SK-N-SH (cell line): Measurements from ENCODE around the gene GALNT13. TPM values are rescaled to one million over a fixed set of nuclear protein-coding genes. Genes with fewer than 3 reads are reported as not detected.

Source experiments
- CTCF ChIA-PET: fragments of 300-600, 350-600 bp; formaldehyde crosslinking; extraction: SDS; loops from one replicate; lab custom pipeline; 2021; lab: Yijun Ruan, JAX
- POLR2A ChIA-PET: fragments of 350-600 bp; sonication (Branson Sonifier 250); formaldehyde crosslinking; extraction: SDS; loops from one replicate; lab custom pipeline; 2020; ENCODE audit warnings: antibody characterized with exemption, inconsistent platforms; lab: Yijun Ruan, JAX
- DNase-seq: peaks from one replicate; pipeline ENCODE4 v3.0.0; 2012
- H2AFZ ChIP-seq: fragments of 200-600 bp; sonication (generic); 2 replicates; pipeline ENCODE4 v1.8.1; 2016; ENCODE audit warnings: antibody characterized with exemption, mild to moderate bottlenecking, low read depth
- H3F3A ChIP-seq: fragments of 200-600 bp; sonication (generic); replicated peaks from 2 replicates; pipeline ENCODE3; 2016; ENCODE audit warnings: antibody characterized with exemption, mild to moderate bottlenecking; ENCODE audit not compliant: insufficient read depth
- H3K27ac ChIP-seq, 2 experiments: fragments of 200-500 bp in 1 of 2; fragments of 200-600 bp in 1 of 2; sonication (Bioruptor generic) in 1 of 2; sonication (generic), shearing (Covaris generic) in 1 of 2; 2 replicates each; pipeline versions ENCODE4 v1.5.1 to v1.6.1; 2014 to 2016; ENCODE audit warnings: low read depth in 2 of 2, inconsistent platforms in 1 of 2, low read length in 1 of 2, mild to moderate bottlenecking in 1 of 2, mixed read lengths in 1 of 2
- H3K27me3 ChIP-seq: fragments of 200-600 bp; sonication (generic), shearing (Covaris generic); 2 replicates; pipeline ENCODE4 v1.6.1; 2016; ENCODE audit warnings: mixed run types; ENCODE audit not compliant: insufficient read depth
- H3K36me3 ChIP-seq, 2 experiments: fragments of 200-500 bp in 1 of 2; fragments of 200-600 bp in 1 of 2; sonication (Bioruptor generic) in 1 of 2; sonication (generic) in 1 of 2; replicated peaks in 1 of 2; 2 replicates each; pipeline versions ENCODE3 to v1.5.1; 2014 to 2016; ENCODE audit warnings: low read length in 1 of 2, mild to moderate bottlenecking in 1 of 2; ENCODE audit not compliant: insufficient read depth in 2 of 2, control insufficient read depth in 1 of 2
- H3K4me1 ChIP-seq, 2 experiments: fragments of 200-500 bp in 1 of 2; fragments of 200-600 bp in 1 of 2; sonication (Bioruptor generic) in 1 of 2; sonication (generic), shearing (Covaris generic) in 1 of 2; 2 replicates each; pipeline versions ENCODE4 v1.5.1 to v1.6.1; 2014 to 2016; ENCODE audit warnings: low read depth in 1 of 2, low read length in 1 of 2, mixed run types in 1 of 2; ENCODE audit not compliant: insufficient read depth in 2 of 2, control insufficient read depth in 1 of 2
- H3K4me2 ChIP-seq: fragments of 200-600 bp; sonication (generic), shearing (Covaris generic); 2 replicates; pipeline ENCODE4 v1.6.1; 2017; ENCODE audit warnings: mixed run types
- H3K4me3 ChIP-seq, 2 experiments: fragments of 200-500 bp in 1 of 2; fragments of 200-600 bp in 1 of 2; sonication (Bioruptor generic) in 1 of 2; sonication (generic), shearing (Covaris generic) in 1 of 2; 2 replicates each; pipeline versions ENCODE4 v1.5.1 to v1.8.1; 2014 to 2016; ENCODE audit warnings: low read depth in 2 of 2, inconsistent platforms in 1 of 2, low read length in 1 of 2, mild to moderate bottlenecking in 1 of 2, mixed read lengths in 1 of 2, moderate library complexity in 1 of 2
- H3K79me2 ChIP-seq: fragments of 200-600 bp; sonication (generic); 2 replicates; pipeline ENCODE4 v1.8.1; 2017; ENCODE audit warnings: mild to moderate bottlenecking; ENCODE audit not compliant: insufficient read depth
- H3K9ac ChIP-seq: fragments of 200-600 bp; sonication (generic); 2 replicates; pipeline ENCODE4 v1.6.1; 2017; ENCODE audit warnings: mixed run types
- H3K9me2 ChIP-seq: fragments of 200-600 bp; sonication (generic); 2 replicates; pipeline ENCODE4 v1.6.1; 2017; ENCODE audit warnings: mixed run types
- H3K9me3 ChIP-seq: fragments of 200-600 bp; sonication (generic); 2 replicates; pipeline ENCODE4 v1.6.1; 2017; ENCODE audit warnings: mixed run types, mild to moderate bottlenecking, moderate library complexity
- H4K20me1 ChIP-seq: fragments of 200-600 bp; sonication (generic); 2 replicates; pipeline ENCODE4 v1.6.1; 2017; ENCODE audit warnings: mild to moderate bottlenecking, mixed run types; ENCODE audit not compliant: insufficient read depth
- CTCF ChIP-seq: fragments of 200-600 bp; sonication (generic); IDR thresholded peaks from 2 replicates; pipeline ENCODE4 v1.6.1; 2017; ENCODE audit warnings: antibody characterized with exemption, mild to moderate bottlenecking, moderate library complexity
- ELF1 ChIP-seq: IDR thresholded peaks from 2 replicates; pipeline ENCODE4 v1.4.0; 2012
- EP300 ChIP-seq, 2 experiments: IDR thresholded peaks; 2 replicates each; pipeline versions ENCODE4 v1.4.0 to v1.6.1; 2012; ENCODE audit warnings: borderline replicate concordance in 1 of 2, low read depth in 1 of 2, low read length in 1 of 2
- EZH2phosphoT487 ChIP-seq: fragments of 200-600 bp; sonication (generic); IDR thresholded peaks from 2 replicates; pipeline ENCODE4 v1.6.1; 2017; ENCODE audit warnings: low read depth, mixed run types, mild to moderate bottlenecking, antibody characterized with exemption, moderate library complexity, borderline replicate concordance
- FOSL2 ChIP-seq: IDR thresholded peaks from 2 replicates; pipeline ENCODE4 v1.4.0; 2012; ENCODE audit warnings: low read depth, mild to moderate bottlenecking, moderate library complexity, borderline replicate concordance
- FOXJ3 ChIP-seq: sonication (generic); formaldehyde crosslinking; IDR thresholded peaks from 2 replicates; pipeline ENCODE4 v1.5.1; 2020; ENCODE audit warnings: mild to moderate bottlenecking, missing genetic modification reagents
- GABPA ChIP-seq: IDR thresholded peaks from 2 replicates; pipeline ENCODE4 v1.4.0; 2012; ENCODE audit warnings: low read depth, mild to moderate bottlenecking
- IRF3 ChIP-seq: fragments of 150-350 bp; IDR thresholded peaks from 2 replicates; pipeline ENCODE4 v1.6.1; 2016; ENCODE audit warnings: mild to moderate bottlenecking, low read depth, low read length
- JUND ChIP-seq: IDR thresholded peaks from 2 replicates; pipeline ENCODE4 v1.4.0; 2012
- MAX ChIP-seq: IDR thresholded peaks from 2 replicates; pipeline ENCODE4 v1.4.0; 2012; ENCODE audit warnings: low read depth
- MEF2A ChIP-seq: IDR thresholded peaks from 2 replicates; pipeline ENCODE4 v1.4.0; 2012; ENCODE audit warnings: low read depth, borderline replicate concordance
- NFIC ChIP-seq: IDR thresholded peaks from 2 replicates; pipeline ENCODE4 v1.4.0; 2012; ENCODE audit warnings: borderline replicate concordance
- NRF1 ChIP-seq: IDR thresholded peaks from 2 replicates; pipeline ENCODE4 v1.6.1; 2012; ENCODE audit warnings: low read depth, mild to moderate bottlenecking, low read length
- RAD21 ChIP-seq: IDR thresholded peaks from 2 replicates; pipeline ENCODE4 v1.6.1; 2012; ENCODE audit warnings: mild to moderate bottlenecking, low read length
- RCOR1 ChIP-seq: fragments of 150-350 bp; IDR thresholded peaks from 2 replicates; pipeline ENCODE4 v1.6.1; 2017; ENCODE audit warnings: antibody characterized with exemption, low read length
- RFX5 ChIP-seq: IDR thresholded peaks from 2 replicates; pipeline ENCODE4 v1.6.1; 2012; ENCODE audit warnings: mild to moderate bottlenecking, improper control_type of control experiment, low read length
- SIN3A ChIP-seq: IDR thresholded peaks from 2 replicates; pipeline ENCODE4 v1.6.1; 2012; ENCODE audit warnings: low read depth, mild to moderate bottlenecking, low read length, moderate library complexity, borderline replicate concordance
- SMC3 ChIP-seq: IDR thresholded peaks from 2 replicates; pipeline ENCODE4 v1.6.1; 2012; ENCODE audit warnings: low read depth, low read length, improper control_type of control experiment
- TCF12 ChIP-seq: IDR thresholded peaks from 2 replicates; pipeline ENCODE4 v1.4.0; 2012
- YY1 ChIP-seq: IDR thresholded peaks from 2 replicates; pipeline ENCODE4 v1.4.0; 2012; ENCODE audit warnings: low read depth, mild to moderate bottlenecking
- ZBTB33 ChIP-seq: IDR thresholded peaks from 2 replicates; pipeline ENCODE4 v1.4.0; 2012; ENCODE audit warnings: low read depth, borderline replicate concordance
- WGBS: methylation state at CpG from one replicate; pipeline ENCODE4 v1.1.6; 2017; ENCODE audit warnings: low lambda C conversion rate; 5-methylcytosine and 5-hydroxymethylcytosine counted together
- polyA plus RNA-seq, 3 experiments: library from polyadenylated mRNA; depleted of rRNA; stranded (reverse); fragments of >200 nt; gene quantifications; 2 replicates each; pipeline ENCODE4 v1.2.3, GENCODE V29; 2012

GALNT13 gene
- polyA plus RNA-seq, 1 of the 3 experiments (the other 2 are of a cell fraction) = 0.33 TPM

- no peak overlapping the region for H3K4me3 ChIP-seq
- DNase-seq = no peak
- H3K4me1 ChIP-seq = no peaks in the 10 kb centered on the region; a peak in 1 of 4 replicates
- 47% methylated on average over 5 of the region's 5 CpGs for WGBS
- no peak overlapping the region for H3K9ac ChIP-seq
- CTCF ChIA-PET = interaction anchor here (0.6 kb wide), 2 partner anchors 13 to 527 kb away, joined by 3 to 5 read pairs; no protein-coding TSS in a partner anchor
- POLR2A ChIA-PET = no interaction called here
- H2AFZ ChIP-seq = no peak overlapping the region
- TF ChIP-seq CTCF (no peak), TCF12 (no peak), SMC3 (no peak), RFX5 (no peak), FOSL2 (no peak), EZH2phosphoT487 (no peak), RCOR1 (no peak), SIN3A (no peak), ELF1 (no peak), JUND (no peak), NRF1 (no peak), IRF3 (no peak), NFIC (no peak), YY1 (no peak)
- TF ChIP-seq, all 33 proteins: peak for 0
- Histone ChIP-seq H3K36me3 (no peaks in the 10 kb centered on the region), H3K4me2 (no peak overlapping the region), H3K9me3 (no peaks in the 10 kb centered on the region), H3K27ac (no peak overlapping the region), H3K79me2 (no peaks in the 10 kb centered on the region), H3K9me2 (no peaks in the 10 kb centered on the region), H4K20me1 (no peaks in the 10 kb centered on the region), H3K27me3 (no peaks in the 10 kb centered on the region), H3F3A (no peaks in the 10 kb centered on the region)
These were observed 323.4 kb downstream of the GALNT13 start for GRCh38 chr2:154194909-154195643.

GRCh38 chr2:154195644-154196195 is 324.0 kb downstream of the GALNT13 start:
- no peak overlapping the region for H3K9ac ChIP-seq
- H3K27me3 ChIP-seq = no peaks in the 10 kb centered on the region
- H3K79me2 ChIP-seq = no peaks in the 10 kb centered on the region
- POLR2A ChIA-PET = no interaction called here
- no peaks in the 10 kb centered on the region for H3F3A ChIP-seq
- no peaks in the 10 kb centered on the region for H3K36me3 ChIP-seq
- no peaks in the 10 kb centered on the region for H3K9me3 ChIP-seq
- no peak for DNase-seq
- H3K9me2 ChIP-seq = no peaks in the 10 kb centered on the region
- no peak overlapping the region for H3K4me2 ChIP-seq
- CTCF ChIA-PET = interaction anchor here (0.6 kb wide), 1 partner anchor 13 kb away, joined by 5 read pairs; no protein-coding TSS in a partner anchor
- H3K4me3 ChIP-seq = no peak overlapping the region
- H3K27ac ChIP-seq = no peak overlapping the region
- H2AFZ ChIP-seq = no peak overlapping the region
- H3K4me1 ChIP-seq = no peaks in the 10 kb centered on the region; a peak in 1 of 4 replicates
- no peaks in the 10 kb centered on the region for H4K20me1 ChIP-seq
- no peak for TF ChIP-seq YY1
- TF ChIP-seq RCOR1 = no peak
- no peak; the same call in 1 of the 2 replicates for TF ChIP-seq CTCF
- TF ChIP-seq MAX = no peak
- TF ChIP-seq FOXJ3 = no peak
- no peak for TF ChIP-seq EP300 (IDR thresholded peaks at IDR 0.05; ENCODE audit: borderline replicate concordance in 1 of 2, low read depth in 1 of 2, low read length in 1 of 2)
- no peak for TF ChIP-seq RAD21
- TF ChIP-seq ZBTB33 = no peak
- no peak for TF ChIP-seq SIN3A
- TF ChIP-seq GABPA = no peak
- TF ChIP-seq MEF2A = no peak
